Gastrocnemius medialis (tissue), 4 donors: ENCODE measurements around the gene CFAP221. TPM values are rescaled to one million over a fixed set of nuclear protein-coding genes. Genes with fewer than 3 reads are reported as not detected.

ENCODE experiments used
- ATAC-seq, 2 donors: fragments of 150-250 bp; one replicate each; pipeline ENCODE4 v1.9.1; 2016
- DNase-seq, 2 donors: peaks; one replicate each; pipeline ENCODE4 v3.0.0-alpha.2; 2019
- H3K27ac ChIP-seq, 4 donors: fragments of 200-600 bp; sonication (generic); 1 replicate in 1 of 4; 2 replicates in 3 of 4; pipeline ENCODE4 v1.5.1; 2016 to 2018; ENCODE audit warnings: mild to moderate bottlenecking in 2 of 4, moderate library complexity in 1 of 4
- H3K27me3 ChIP-seq, 3 donors: fragments of 200-600 bp; sonication (generic) in 2 of 3; 1 replicate in 1 of 3; 2 replicates in 2 of 3; pipeline versions ENCODE4 v1.5.1 to v1.6.0; 2016 to 2019; ENCODE audit warnings: mild to moderate bottlenecking in 1 of 3, moderate library complexity in 1 of 3
- H3K36me3 ChIP-seq, 2 donors: fragments of 200-600 bp; sonication (generic) in 1 of 2; one replicate each; pipeline ENCODE4 v1.5.1; 2017 to 2018
- H3K4me1 ChIP-seq, 2 donors: fragments of 200-600 bp; sonication (generic) in 1 of 2; one replicate each; pipeline ENCODE4 v1.5.1; 2016 to 2017; ENCODE audit warnings: mild to moderate bottlenecking in 2 of 2
- H3K4me3 ChIP-seq, 4 donors: fragments of 200-600 bp; sonication (generic) in 3 of 4; 1 replicate in 1 of 4; 2 replicates in 3 of 4; pipeline ENCODE4 v1.5.1; 2016 to 2019; ENCODE audit warnings: mild to moderate bottlenecking in 2 of 4
- H3K9me3 ChIP-seq, 3 donors: fragments of 200-600 bp; sonication (generic) in 2 of 3; 1 replicate in 1 of 3; 2 replicates in 2 of 3; pipeline ENCODE4 v1.5.1; 2016 to 2019
- CTCF ChIP-seq, 5 experiments: fragments of 450-650 bp in 3 of 5; fragments of 200-600 bp in 2 of 5; sonication (generic) in 2 of 5; IDR thresholded peaks in 4 of 5; conservative IDR thresholded peaks in 1 of 5; 1 replicate in 4 of 5; 2 replicates in 1 of 5; pipeline ENCODE4 v1.5.1; 2016 to 2019; ENCODE audit warnings: antibody characterized with exemption in 5 of 5, mild to moderate bottlenecking in 3 of 5, moderate library complexity in 3 of 5
- POLR2A ChIP-seq, 2 donors: fragments of 450-650 bp; IDR thresholded peaks; one replicate each; pipeline ENCODE4 v1.6.1; 2017; ENCODE audit warnings: antibody characterized with exemption in 2 of 2, mild to moderate bottlenecking in 2 of 2, moderate library complexity in 2 of 2
- in situ Hi-C, 4 donors: fragments of 200-750 bp; cut with MboI; loops; one replicate each; pipeline versions ENCODE4 v1.15.0 to v1.8.0; 2017; ENCODE audit warnings: low sequenced_read_pairs in 4 of 4
- intact Hi-C: fragments of 100-400 bp; cut with DNase I; formaldehyde crosslinking; loops from one replicate; pipeline ENCODE4 v1.15.1; 2023; ENCODE audit warnings: low total_unique reads
- total RNA-seq, 4 donors: library from RNA; depleted of rRNA; stranded (reverse); fragments of >200 nt; gene quantifications; one replicate each; pipeline versions ENCODE4 v1.1.0 to v1.2.3, GENCODE V29; 2016

Gene CFAP221
- total RNA-seq, 4 donors from 2014 or later, result not detected

GRCh38 chr2:119678021-119678656 lies 133.9 kb downstream of the CFAP221 start:
- no peaks in the 10 kb centered on the region for H3K27me3 ChIP-seq
- no peak for ATAC-seq
- intact Hi-C loops, result no loop called here
- DNase-seq, result no peak
- TF ChIP-seq CTCF (IDR thresholded peaks at IDR 0.05 in 4 of 5, conservative IDR thresholded peaks at IDR 0.05 in 1 of 5), result no peak
- no peak for TF ChIP-seq POLR2A (IDR thresholded peaks at IDR 0.05)
- H3K36me3 ChIP-seq, result peaks cover 0 to 8% of the 10 kb centered on the region in 2 donors
- peaks cover 7 to 8% of the 10 kb centered on the region in 2 donors for H3K4me1 ChIP-seq
- no peak overlapping the region for H3K27ac ChIP-seq
- no peaks in the 10 kb centered on the region for H3K9me3 ChIP-seq
- in situ Hi-C loops, result no loop called here
- H3K4me3 ChIP-seq, result peak overlapping the region in 1 of 4 donors; percentile 90

- Histone ChIP-seq H3K4me3 (peak overlapping the region; percentile 71 to 98 (median 91)), H3K9me3 (no peaks in the 10 kb centered on the region), H3K4me1 (peaks cover 7 to 8% of the 10 kb centered on the region in 2 donors), H3K27ac (peak overlapping the region in 3 of 4 donors; percentile 56 to 80 (median 72)), H3K27me3 (no peaks in the 10 kb centered on the region), H3K36me3 (peaks cover 0 to 8% of the 10 kb centered on the region in 2 donors)
- ATAC-seq, result no peak
- in situ Hi-C loops (no loop called here), intact Hi-C loops (no loop called here)
- DNase-seq, result no peak
- TF ChIP-seq POLR2A (IDR thresholded peaks at IDR 0.05), result no peak
- no peak for TF ChIP-seq CTCF (IDR thresholded peaks at IDR 0.05 in 4 of 5, conservative IDR thresholded peaks at IDR 0.05 in 1 of 5)
Observed at GRCh38 chr2:119679526-119679837, 135.2 kb downstream of the CFAP221 start.

- Histone ChIP-seq H3K9me3 (no peaks in the 10 kb centered on the region), H3K36me3 (peaks cover 0 to 8% of the 10 kb centered on the region in 2 donors), H3K27ac (no peak overlapping the region), H3K27me3 (no peaks in the 10 kb centered on the region), H3K4me3 (peak overlapping the region; percentile 71 to 98 (median 91)), H3K4me1 (peaks cover 7 to 8% of the 10 kb centered on the region in 2 donors)
- in situ Hi-C loops, result no loop called here
- TF ChIP-seq POLR2A (IDR thresholded peaks at IDR 0.05) (no peak), CTCF (IDR thresholded peaks at IDR 0.05 in 4 of 5, conservative IDR thresholded peaks at IDR 0.05 in 1 of 5) (no peak)
- no peak for ATAC-seq
- intact Hi-C loops, result no loop called here
- DNase-seq, result no peak
Observed at GRCh38 chr2:119679846-119680245, 135.6 kb downstream of the CFAP221 start.

- DNase-seq (no peak), ATAC-seq (no peak)
- no peaks in the 10 kb centered on the region for H3K27me3 ChIP-seq
- H3K36me3 ChIP-seq, result peaks cover 0 to 8% of the 10 kb centered on the region in 2 donors
- no peak overlapping the region for H3K4me3 ChIP-seq
- intact Hi-C loops (no loop called here), in situ Hi-C loops (no loop called here)
- no peaks in the 10 kb centered on the region for H3K9me3 ChIP-seq
- TF ChIP-seq CTCF (IDR thresholded peaks at IDR 0.05 in 4 of 5, conservative IDR thresholded peaks at IDR 0.05 in 1 of 5), result no peak
- TF ChIP-seq POLR2A (IDR thresholded peaks at IDR 0.05), result no peak
- H3K4me1 ChIP-seq, result peaks cover 7 to 8% of the 10 kb centered on the region in 2 donors
- no peak overlapping the region for H3K27ac ChIP-seq
Observed at GRCh38 chr2:119680457-119681202, 136.4 kb downstream of the CFAP221 start.
